ENCODE measurements around the gene DCBLD1. TPM values are rescaled to one million over a fixed set of nuclear protein-coding genes. Genes with fewer than 3 reads are reported as not detected.

The DCBLD1 gene
- total and polyA plus RNA-seq, 2 donors (not counting 3 experiments of a cell fraction or from before 2014, with no cell fraction given) = 30.2 to 44.3 TPM

- no peaks in the 10 kb centered on the region for H3K9me3 ChIP-seq (replicated peaks; ENCODE audit: control insufficient read depth, insufficient read depth, low read length)
- H3K27ac ChIP-seq (ENCODE audit: insufficient read depth, low read depth, low read length) = no peak overlapping the region
- dilution Hi-C loops (cut with MboI; ENCODE audit: extremely low pct_ligation_motif_present, low sequenced_read_pairs) (no loop called here), intact Hi-C loops (cut with micrococcal nuclease) (no loop called here)
- H3K9ac ChIP-seq (replicated peaks; ENCODE audit: extremely low read depth, insufficient read depth, low read length) = no peak overlapping the region
- H3K9me1 ChIP-seq (replicated peaks; ENCODE audit: control insufficient read depth, extremely low read depth, insufficient read depth, low read length) = no peaks in the 10 kb centered on the region
- peaks cover 3 to 4% of the 10 kb centered on the region in 2 experiments for H3K36me3 ChIP-seq (ENCODE audit: control insufficient read depth in 2 of 2, extremely low read depth in 1 of 2, insufficient read depth in 2 of 2, low read length in 2 of 2)
- ChIA-PET POLR2A (no interaction called here), CTCF (no interaction called here)
- FAIRE-seq (no peak), DNase-seq (ENCODE audit: low read depth, low spot score) (no peak)
- H3K27me3 ChIP-seq (ENCODE audit: control insufficient read depth in 2 of 2, insufficient read depth in 2 of 2, low read length in 2 of 2) = no peaks in the 10 kb centered on the region
- no peak overlapping the region for H3K4me3 ChIP-seq (replicated peaks in 1 of 3; ENCODE audit: insufficient read depth in 1 of 3, low read depth in 1 of 3, low read length in 3 of 3)
- H3K4me2 ChIP-seq (ENCODE audit: insufficient read depth, low read length) = no peak overlapping the region
- H3K4me1 ChIP-seq (ENCODE audit: control insufficient read depth, extremely low read depth, insufficient read depth, low read length) = no peaks in the 10 kb centered on the region
- peaks cover 56% of the 10 kb centered on the region for H3K79me2 ChIP-seq (ENCODE audit: control insufficient read depth, insufficient read depth, low read length)
- H4K20me1 ChIP-seq (replicated peaks; ENCODE audit: control insufficient read depth, extremely low read depth, insufficient read depth, low read length) = no peaks in the 10 kb centered on the region
- no peak overlapping the region for H2AFZ ChIP-seq (ENCODE audit: low read depth, low read length)
- BruUV-seq (replicated peaks) = no TSS peak
- TF ChIP-seq POLR2A (IDR thresholded peaks at IDR 0.05; ENCODE audit: low read depth, low read length) = no peak
- no peak for TF ChIP-seq GATA2 (IDR thresholded peaks at IDR 0.05; ENCODE audit: insufficient read depth, insufficient read length, low read depth, low read length)
- no peak for TF ChIP-seq EZH2 (IDR thresholded peaks at IDR 0.05; ENCODE audit: borderline replicate concordance, low read depth, low read length, severe bottlenecking)
- no peak for TF ChIP-seq JUN (IDR thresholded peaks at IDR 0.05; ENCODE audit: borderline replicate concordance, insufficient read depth, insufficient read length, low read depth)
- no peak for TF ChIP-seq POLR2AphosphoS5 (IDR thresholded peaks at IDR 0.05; ENCODE audit: insufficient read depth, low read depth, low read length)
- no peak for TF ChIP-seq FOS (IDR thresholded peaks at IDR 0.05; ENCODE audit: borderline replicate concordance, insufficient read depth, low read length)
- no peak for TF ChIP-seq CTCF (IDR thresholded peaks at IDR 0.05; ENCODE audit: extremely low read depth in 1 of 2, insufficient read depth in 1 of 2, low read depth in 1 of 2, low read length in 2 of 2)
- no peak for TF ChIP-seq MYC (IDR thresholded peaks at IDR 0.05; ENCODE audit: low read depth, low read length)
- TF ChIP-seq MAX (IDR thresholded peaks at IDR 0.05; ENCODE audit: insufficient read depth, insufficient read length) = no peak
Measured at GRCh38 chr6:117514655-117515054, 32.2 kb downstream of the DCBLD1 start.

All from endothelial cell of umbilical vein (primary cell).